Right renal cortex interstitium (tissue), 3 donors: ENCODE measurements around the gene TBATA. TPM values are rescaled to one million over a fixed set of nuclear protein-coding genes. Genes with fewer than 3 reads are reported as not detected.

Source experiments
- DNase-seq, 3 donors: peaks; one replicate each; pipeline ENCODE4 v3.0.0-alpha.2; 2013; ENCODE audit warnings: low read depth in 3 of 3, low spot score in 2 of 3
- polyA plus RNA-seq, 3 donors: library from polyadenylated mRNA; unstranded; fragments of 120-200 nt; gene quantifications; one replicate each; pipeline ENCODE4 v1.2.1, GENCODE V29; 2013; ENCODE audit not compliant: insufficient read length in 3 of 3

The TBATA gene
- polyA plus RNA-seq, 3 donors: not detected

DNA sequence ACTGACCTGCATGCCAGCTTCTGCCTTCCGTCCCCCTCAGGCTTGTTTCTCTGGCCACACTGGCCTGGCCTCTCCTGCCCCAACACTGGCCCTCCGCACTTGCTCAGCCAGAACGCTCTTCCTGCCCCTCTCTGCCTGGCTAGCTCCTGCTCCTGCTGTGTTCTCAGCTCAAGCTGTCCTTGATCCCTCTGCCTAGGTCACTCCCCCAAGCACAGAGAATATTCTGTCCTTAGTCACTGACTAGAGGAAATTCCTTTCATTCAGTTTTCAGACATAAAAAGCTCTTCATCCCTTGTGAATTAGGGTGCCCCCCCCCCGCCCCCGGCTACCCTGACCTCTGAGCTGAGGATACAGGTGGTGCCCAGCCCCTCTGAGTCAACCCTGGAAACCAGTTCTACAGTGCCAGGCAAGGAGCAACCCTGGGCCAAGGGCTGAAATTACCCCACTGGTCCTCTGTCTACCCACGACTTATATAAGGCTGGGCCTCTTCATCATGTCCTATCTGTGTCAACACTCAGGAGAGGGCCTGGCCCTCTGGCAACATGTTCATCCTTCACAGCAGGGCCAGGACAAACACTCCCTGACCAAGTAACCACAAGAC lies 23.9 kb upstream of the TBATA start:
- DNase-seq: no peak

GRCh38 chr10:70807556-70807955 lies 22.4 kb upstream of the TBATA start:
- DNase-seq: no peak

DNA sequence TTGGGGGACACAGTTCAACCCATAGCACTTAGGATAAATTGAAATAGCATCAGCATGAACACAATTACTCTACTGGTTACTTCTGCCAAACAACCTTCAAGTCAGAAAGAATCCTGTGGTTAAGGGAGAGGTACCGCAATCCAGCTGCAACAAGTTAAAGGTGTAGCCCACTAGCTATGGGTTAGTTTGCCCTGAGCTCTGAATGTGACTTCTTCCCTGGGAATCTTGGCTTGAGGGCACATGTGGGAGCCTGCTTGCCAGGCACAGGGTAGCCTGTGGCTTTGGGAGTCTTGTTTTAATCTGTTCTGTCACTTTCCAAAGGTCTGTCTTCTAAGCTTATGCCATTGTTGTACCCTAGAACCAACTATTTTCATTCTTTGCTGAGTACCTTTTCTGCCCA lies 21.7 kb upstream of the TBATA start:
- DNase-seq: no peak

DNA sequence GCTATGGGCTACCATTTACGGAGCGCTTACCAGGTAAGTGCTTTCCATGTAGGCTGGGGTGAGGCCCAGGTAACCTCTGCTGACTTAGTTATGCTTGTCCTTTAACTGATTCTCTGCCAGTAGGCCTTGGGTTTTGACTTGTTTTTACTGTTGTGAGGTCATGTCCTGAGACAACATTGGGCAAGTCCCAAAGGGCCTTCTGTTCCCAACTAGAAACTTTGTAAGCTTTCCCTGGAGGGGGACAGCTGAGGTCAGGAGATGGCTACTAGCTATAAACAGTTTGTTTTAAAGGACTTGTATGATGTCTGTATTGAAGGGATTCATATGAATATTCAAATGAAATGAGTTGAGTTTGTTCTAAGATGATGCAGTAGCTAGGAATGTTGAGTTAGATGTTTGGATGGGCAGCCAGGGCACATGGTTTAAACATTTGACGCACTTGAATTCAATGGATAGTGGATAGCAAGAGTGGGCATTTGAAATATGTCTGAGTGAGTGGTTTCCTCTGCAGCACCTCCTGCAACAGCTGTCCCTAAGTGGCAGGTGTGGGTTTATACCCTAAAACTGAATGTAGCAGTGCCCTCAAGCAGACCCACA lies 20.5 kb upstream of the TBATA start:
- DNase-seq: no peak

GRCh38 chr10:70804421-70804808 lies 19.2 kb upstream of the TBATA start:
- no peak for DNase-seq

GRCh38 chr10:70803775-70804420 lies 18.7 kb upstream of the TBATA start:
- no peak for DNase-seq

GRCh38 chr10:70801854-70802253 lies 16.7 kb upstream of the TBATA start:
- DNase-seq: no peak

DNA sequence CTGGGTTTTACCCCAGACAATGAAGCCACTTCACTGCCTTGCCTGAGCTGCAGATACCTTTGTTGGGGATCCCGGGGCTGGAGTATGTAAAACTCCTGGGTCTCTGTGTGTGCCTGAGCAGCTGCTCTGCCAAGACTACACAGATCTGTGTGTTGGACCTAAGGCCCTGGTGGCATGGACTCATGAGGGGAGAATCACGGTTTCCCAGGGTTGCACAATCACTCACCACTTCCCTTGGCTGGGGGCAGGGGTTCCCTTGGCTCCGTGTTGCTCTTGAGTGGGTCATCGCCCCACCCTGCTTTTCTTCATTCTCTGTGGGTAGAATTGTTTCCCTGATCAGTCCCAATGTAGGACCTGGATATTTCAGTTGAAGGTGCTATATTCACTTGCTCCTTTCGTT lies 13.9 kb upstream of the TBATA start:
- DNase-seq: no peak

DNA sequence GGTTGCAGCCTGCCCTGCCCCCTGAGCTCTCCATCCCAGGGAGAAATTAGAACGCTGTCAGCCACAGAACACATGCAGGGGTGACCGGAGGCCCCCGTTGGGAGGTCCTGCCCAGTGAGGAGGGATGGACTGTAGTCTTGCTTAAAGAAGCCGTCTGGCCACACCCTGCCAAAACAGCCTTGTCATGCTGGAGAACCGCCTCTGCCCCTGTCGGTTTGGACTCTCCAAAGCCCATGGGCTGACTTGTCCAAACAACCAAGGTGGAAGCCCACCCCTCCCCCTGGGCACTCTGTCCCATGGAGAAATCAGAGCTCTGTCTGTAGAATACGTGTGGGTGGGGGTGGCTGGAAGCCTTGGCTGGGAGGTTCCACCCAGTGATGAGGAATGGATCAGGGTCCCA lies 12.7 kb upstream of the TBATA start:
- DNase-seq: no peak

- DNase-seq: no peak
These were observed 10.4 kb upstream of the TBATA start for GRCh38 chr10:70795613-70796012.

DNA sequence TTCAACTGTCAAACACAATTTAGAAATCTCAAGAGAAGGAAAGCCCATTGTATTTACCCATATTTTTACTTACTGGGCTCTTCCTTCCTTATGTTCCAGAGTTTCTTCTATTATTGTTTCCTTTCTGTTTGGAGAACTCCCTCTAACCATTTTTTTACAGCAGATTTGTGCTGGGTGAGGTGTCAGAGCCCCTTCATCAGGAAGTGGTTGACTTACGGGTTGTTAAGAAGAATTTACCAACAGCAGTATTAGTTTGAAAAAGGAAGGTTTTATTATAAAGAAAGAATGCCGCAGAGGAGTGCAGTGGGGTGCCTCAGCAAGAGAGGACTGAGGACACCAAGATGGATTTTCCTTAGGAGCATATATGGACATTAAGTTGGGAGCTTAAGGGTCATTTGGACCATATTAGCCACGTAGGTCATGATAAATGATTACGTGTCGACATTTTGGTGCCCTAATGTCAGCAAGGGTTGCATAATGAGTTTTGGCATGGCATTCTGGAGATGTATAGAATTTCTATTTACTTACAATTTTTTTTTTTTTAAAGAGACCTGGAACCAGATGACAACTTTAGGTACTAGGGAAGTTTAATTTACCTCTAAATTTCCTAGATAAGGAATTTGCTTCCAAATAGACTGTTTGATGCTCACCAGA lies 6.3 kb upstream of the TBATA start:
- DNase-seq: no peak

- DNase-seq: no peak
These were observed 1.7 kb upstream of the TBATA start for GRCh38 chr10:70786799-70787415.

GRCh38 chr10:70784471-70784870 lies 706 bp downstream of the TBATA start:
- no peak for DNase-seq

- no peak for DNase-seq
These were observed 1.2 kb downstream of the TBATA start for GRCh38 chr10:70784016-70784415.

GRCh38 chr10:70782746-70783680 lies 2.2 kb downstream of the TBATA start:
- no peak for DNase-seq

DNA sequence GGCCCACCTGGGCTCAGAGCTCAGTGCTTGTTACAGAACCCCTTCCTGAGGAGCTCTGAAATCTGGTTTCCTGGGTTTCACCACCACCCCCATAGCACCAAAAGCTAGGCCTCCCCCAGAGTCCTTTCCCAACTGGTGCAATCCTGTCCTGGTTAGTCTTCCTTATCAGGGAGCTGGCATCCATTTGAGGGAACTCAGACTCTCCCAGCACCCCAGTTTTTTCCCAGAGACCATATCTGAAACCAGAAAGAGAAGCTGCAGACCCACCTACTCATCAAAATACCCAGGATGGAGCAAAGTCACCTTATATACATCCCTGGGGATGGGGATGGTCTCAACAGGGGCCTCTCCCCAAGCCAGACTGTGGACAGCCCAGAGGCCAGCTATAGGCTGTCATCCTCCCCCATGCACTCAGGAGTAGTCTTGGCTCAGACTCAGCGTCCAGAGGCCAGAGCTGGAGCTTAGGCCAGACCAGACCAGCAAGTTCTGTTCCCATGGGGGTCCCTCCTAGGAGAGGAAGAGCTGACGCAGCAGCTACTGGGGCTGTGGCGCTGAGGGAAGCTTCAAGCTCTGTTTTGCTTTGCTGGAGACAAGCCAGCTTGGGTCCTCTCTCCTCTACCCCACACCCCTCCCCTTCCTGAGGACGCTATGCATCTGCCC lies 3.0 kb downstream of the TBATA start:
- no peak for DNase-seq

DNA sequence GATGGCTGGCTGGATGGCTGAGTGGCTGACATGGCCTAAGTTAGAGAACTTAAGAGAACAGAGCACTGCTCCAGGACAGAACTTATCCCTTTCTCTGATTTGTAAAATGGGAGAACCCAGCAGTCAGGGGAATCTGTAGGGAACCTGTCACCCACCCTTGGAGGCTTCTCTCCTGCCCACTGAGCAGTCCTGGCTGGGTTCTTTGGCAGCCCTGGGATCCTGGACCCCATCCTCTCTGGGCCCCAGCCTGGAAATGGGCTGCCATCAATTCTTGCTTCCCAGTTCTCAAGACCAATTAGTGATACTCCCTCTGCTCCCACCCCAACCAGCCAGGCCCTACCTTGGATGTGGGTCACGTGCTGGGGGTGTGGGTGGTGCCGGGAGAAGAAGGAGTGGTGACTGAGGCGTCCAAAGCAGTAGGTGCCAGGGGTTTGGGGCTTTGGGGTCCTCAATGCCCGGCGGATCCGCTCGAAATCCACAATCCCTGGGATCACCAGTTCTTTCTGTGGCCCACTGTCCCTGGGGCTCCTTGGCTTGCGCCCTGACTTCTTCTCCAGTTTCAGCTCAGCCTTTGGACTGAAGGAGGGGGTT lies 3.6 kb downstream of the TBATA start:
- no peak for DNase-seq

DNA sequence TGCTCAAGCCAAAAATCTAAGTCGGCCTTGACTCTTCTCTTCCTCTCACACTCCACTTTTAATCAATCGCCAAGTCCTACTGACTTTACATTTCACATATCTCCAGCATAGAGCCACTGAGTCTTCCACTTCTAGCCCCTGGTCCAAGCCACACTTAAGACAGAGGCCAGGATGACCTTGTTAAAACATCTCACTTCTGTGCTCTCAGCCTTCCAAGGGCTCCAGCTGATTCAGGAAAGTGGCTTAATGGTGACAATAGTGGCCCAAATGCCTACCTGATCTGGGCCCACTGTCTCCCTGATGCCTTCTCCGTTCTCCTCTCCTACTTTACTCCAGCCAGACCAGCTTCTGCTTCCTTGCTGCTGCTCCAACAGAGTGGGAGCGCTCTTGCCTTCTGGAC lies 4.4 kb downstream of the TBATA start:
- no peak for DNase-seq

GRCh38 chr10:70780370-70780760 lies 4.8 kb downstream of the TBATA start:
- DNase-seq: no peak
